Measurements from ENCODE around the gene P2RY12.
A peak's percentile ranks its signal among the peaks of the same experiment; 100 is the strongest.

P2RY12 gene

DNA sequence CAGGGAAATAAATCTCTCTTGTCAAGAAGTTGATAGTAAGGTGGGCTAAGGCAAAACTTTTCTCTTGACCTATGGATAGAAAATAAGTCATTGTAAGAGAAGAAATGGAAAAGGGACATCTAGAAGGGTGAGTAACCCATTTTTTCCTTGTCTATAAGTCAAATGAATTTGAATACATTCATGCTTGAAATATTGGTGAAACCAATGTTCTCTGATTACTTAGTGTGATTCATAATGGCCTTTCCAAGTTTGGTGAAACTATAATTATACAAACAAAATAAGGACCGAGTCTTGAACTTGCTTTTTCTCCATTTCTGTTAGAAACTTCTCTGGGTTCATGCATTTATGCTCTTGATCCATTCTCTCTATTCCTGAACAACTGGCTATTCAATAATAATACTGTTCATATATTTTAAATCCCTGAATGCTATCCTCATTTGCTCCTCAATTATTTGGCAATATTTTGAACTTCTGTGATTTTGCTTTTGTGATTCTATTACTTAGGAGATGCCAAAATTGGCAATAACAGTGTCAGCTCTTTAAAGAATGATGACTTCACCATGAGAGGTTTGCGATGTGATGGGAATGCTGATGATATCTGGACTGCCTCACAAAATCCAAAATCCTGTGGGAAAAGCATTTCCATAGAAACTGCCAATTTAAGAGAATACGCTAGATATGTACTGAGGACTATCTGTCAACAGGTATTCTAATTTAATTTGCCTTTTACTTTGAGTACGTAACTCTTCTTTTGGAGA lies 12.3 kb downstream of the P2RY12 start:
- Histone ChIP-seq H3K4me3 (ENCODE audit: low read length) (peak overlapping the region; percentile 28), H3K36me3 (ENCODE audit: control insufficient read depth, insufficient read depth, low read length, severe bottlenecking) (no peaks in the 10 kb centered on the region), H3K27me3 (replicated peaks; ENCODE audit: control insufficient read depth, insufficient read depth, low read length) (no peaks in the 10 kb centered on the region), H3K9me3 (ENCODE audit: control insufficient read depth, low read length) (no peaks in the 10 kb centered on the region), H3K9ac (ENCODE audit: low read length) (peak overlapping the region; percentile 21), H3K4me1 (ENCODE audit: control insufficient read depth, insufficient read depth, low read length) (peaks cover 25% of the 10 kb centered on the region)
- DNase-seq (ENCODE audit: low read depth): peak; percentile 32

DNA sequence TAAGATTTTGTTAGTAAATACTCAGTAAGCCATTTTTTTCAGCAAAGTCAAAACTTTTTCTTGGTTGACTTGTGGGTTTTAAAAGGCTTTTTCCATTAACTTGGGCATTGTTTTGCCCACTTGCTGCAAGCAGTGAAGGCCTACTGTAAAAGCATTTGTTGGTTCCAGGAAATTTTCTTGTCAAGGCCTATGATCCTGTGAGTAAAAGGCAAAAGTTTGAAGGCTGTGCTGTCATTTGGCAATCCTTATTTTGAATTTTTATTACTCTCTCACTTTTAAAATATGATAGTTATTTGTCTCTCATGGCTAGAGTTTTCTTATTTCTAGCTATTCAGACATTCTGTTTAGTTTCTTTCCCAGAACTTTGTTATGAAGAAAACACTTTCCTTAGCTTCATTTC lies 13.0 kb downstream of the P2RY12 start:
- DNase-seq (ENCODE audit: low read depth): peak; percentile 47

DNA sequence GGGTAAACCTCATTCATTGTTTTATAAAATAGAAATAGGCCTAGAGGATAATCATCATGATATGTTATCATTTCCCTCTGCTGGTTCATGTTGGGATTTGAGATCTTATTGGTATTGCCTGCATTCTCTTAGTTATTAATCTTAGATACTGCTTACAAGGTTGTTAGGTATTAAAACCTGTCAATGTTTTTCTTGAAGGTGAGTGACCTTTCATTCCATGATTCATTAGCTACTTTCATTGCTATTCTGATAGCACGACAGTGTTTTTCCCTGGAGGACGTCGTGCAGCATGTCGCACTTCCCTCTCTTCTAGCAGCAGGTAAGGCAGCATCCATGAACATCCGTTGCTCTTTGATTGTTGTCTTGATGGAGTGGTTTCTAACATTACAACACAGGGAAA lies 17.1 kb downstream of the P2RY12 start:
- DNase-seq (ENCODE audit: low read depth): no peak
- Histone ChIP-seq H3K4me1 (ENCODE audit: control insufficient read depth, insufficient read depth, low read length) (peaks cover 33% of the 10 kb centered on the region), H3K4me3 (ENCODE audit: low read length) (no peak overlapping the region)

More for the DNA sequence above, 13.0 kb downstream of the P2RY12 start:
- Histone ChIP-seq H3K9ac (ENCODE audit: low read length) (peak overlapping the region; percentile 21), H3K36me3 (ENCODE audit: control insufficient read depth, insufficient read depth, low read length, severe bottlenecking) (no peaks in the 10 kb centered on the region), H3K27me3 (replicated peaks; ENCODE audit: control insufficient read depth, insufficient read depth, low read length) (no peaks in the 10 kb centered on the region), H3K9me3 (ENCODE audit: control insufficient read depth, low read length) (no peaks in the 10 kb centered on the region), H3K4me1 (ENCODE audit: control insufficient read depth, insufficient read depth, low read length) (peaks cover 25% of the 10 kb centered on the region), H3K4me3 (ENCODE audit: low read length) (peak overlapping the region; percentile 28)

DNA sequence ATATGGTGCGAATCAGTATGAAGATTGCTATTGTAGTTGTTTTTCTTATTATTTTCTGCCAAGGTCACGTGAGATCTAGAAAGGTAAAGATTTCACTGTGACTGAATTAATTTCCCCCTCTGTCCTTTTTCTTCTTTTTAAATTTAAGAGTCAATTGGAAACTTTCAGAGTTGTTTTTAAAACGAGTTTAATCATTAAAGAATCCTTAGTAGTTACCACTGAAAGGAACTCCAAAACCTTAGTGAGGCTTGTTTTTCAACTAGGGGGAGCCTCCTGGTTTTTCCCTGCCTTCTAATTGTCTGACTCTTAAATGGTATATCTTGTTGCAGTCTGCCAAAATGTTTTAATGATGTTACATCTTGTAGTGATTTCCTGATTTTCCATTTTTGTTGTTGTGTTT lies 17.6 kb downstream of the P2RY12 start:
- no peaks in the 10 kb centered on the region for H3K27me3 ChIP-seq (replicated peaks; ENCODE audit: control insufficient read depth, insufficient read depth, low read length)
- H3K36me3 ChIP-seq (ENCODE audit: control insufficient read depth, insufficient read depth, low read length, severe bottlenecking): no peaks in the 10 kb centered on the region
- DNase-seq (ENCODE audit: low read depth): no peak
- H3K9me3 ChIP-seq (ENCODE audit: control insufficient read depth, low read length): no peaks in the 10 kb centered on the region
- H3K9ac ChIP-seq (ENCODE audit: low read length): no peak overlapping the region
- no peak overlapping the region for H3K4me3 ChIP-seq (ENCODE audit: low read length)
- peaks cover 33% of the 10 kb centered on the region for H3K4me1 ChIP-seq (ENCODE audit: control insufficient read depth, insufficient read depth, low read length)

More for the DNA sequence above, 17.1 kb downstream of the P2RY12 start:
- no peaks in the 10 kb centered on the region for H3K9me3 ChIP-seq (ENCODE audit: control insufficient read depth, low read length)
- no peak overlapping the region for H3K9ac ChIP-seq (ENCODE audit: low read length)
- no peaks in the 10 kb centered on the region for H3K27me3 ChIP-seq (replicated peaks; ENCODE audit: control insufficient read depth, insufficient read depth, low read length)
- H3K36me3 ChIP-seq (ENCODE audit: control insufficient read depth, insufficient read depth, low read length, severe bottlenecking): no peaks in the 10 kb centered on the region

DNA sequence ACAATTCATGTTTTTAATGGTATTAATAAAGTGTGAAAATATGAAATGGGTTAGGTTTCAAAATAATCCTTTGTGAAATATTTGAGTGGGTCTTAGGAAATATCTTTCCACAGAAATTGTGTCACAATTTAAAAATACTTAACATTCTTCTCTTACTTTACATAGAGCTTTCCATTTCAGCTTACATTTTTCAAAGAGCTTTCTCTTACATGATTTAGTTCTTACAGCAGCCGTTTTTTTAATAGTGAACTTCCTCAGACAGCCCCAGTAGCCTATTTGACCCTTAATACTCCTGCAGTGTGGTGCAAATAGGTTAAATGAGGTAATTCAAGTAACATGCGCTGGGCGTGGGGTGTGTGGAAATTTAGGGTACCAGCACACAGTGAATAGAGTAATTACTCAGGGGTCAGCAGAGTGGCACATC lies 21.8 kb downstream of the P2RY12 start:
- no peaks in the 10 kb centered on the region for H3K9me3 ChIP-seq (ENCODE audit: control insufficient read depth, low read length)
- H3K4me3 ChIP-seq (ENCODE audit: low read length): peak overlapping the region; percentile 49
- H3K27me3 ChIP-seq (replicated peaks; ENCODE audit: control insufficient read depth, insufficient read depth, low read length): no peaks in the 10 kb centered on the region
- peaks cover 34% of the 10 kb centered on the region for H3K4me1 ChIP-seq (ENCODE audit: control insufficient read depth, insufficient read depth, low read length)
- DNase-seq (ENCODE audit: low read depth): peak; percentile 70
- no peaks in the 10 kb centered on the region for H3K36me3 ChIP-seq (ENCODE audit: control insufficient read depth, insufficient read depth, low read length, severe bottlenecking)
- peak overlapping the region; percentile 69 for H3K9ac ChIP-seq (ENCODE audit: low read length)

DNA sequence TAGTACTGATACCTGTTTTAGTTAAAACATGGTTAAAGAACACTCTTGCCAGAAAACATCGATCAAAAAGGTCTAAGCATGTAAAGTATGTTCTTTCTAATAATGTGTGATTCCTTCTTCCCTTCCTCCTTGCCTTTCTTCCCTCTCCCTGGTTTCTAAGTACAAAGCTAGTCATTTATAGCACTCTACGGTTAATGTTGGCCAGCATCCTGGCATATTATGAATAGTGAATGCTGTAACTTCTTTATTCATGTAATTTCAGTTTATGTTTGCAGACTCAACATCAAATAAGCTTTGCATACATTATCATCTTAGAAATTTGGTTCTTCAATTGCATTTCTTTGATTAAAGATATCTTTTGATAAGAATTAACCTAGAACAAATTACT lies 27.1 kb downstream of the P2RY12 start:
- Histone ChIP-seq H3K36me3 (ENCODE audit: control insufficient read depth, insufficient read depth, low read length, severe bottlenecking) (no peaks in the 10 kb centered on the region), H3K9ac (ENCODE audit: low read length) (no peak overlapping the region), H3K9me3 (ENCODE audit: control insufficient read depth, low read length) (no peaks in the 10 kb centered on the region), H3K27me3 (replicated peaks; ENCODE audit: control insufficient read depth, insufficient read depth, low read length) (no peaks in the 10 kb centered on the region), H3K4me3 (ENCODE audit: low read length) (no peak overlapping the region), H3K4me1 (ENCODE audit: control insufficient read depth, insufficient read depth, low read length) (peaks cover 25% of the 10 kb centered on the region)
- DNase-seq (ENCODE audit: low read depth): no peak

DNA sequence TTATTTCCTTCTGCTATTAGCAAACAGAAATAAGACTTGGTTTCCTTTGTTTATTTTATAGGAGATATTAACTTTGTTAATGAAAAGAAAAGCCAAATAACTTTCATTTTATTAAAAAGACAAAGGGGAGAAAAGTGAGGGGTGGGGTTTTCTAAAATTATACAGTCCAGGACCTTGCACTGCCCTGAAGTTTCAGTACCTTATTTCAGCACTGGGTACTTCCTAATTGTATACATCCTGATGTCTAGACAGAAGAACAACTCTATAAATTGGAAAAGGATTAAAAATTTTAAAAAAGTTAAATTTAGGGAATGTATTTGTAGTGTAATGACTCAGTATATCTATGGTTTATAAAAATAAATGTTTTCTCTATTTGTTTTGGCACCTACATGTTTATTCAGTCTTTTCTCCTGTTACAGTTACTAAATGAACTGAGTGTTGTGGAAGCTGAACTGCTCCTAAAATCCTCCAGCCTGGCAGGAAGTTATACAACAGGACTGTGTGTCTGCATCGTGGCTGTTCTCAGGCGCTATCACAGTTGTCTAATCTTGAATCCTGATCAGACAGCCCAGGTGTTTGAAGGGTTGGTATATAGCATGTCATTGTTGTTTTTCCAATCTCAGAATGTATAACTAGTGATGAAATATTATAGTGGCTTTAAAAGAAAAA lies 27.6 kb downstream of the P2RY12 start:
- Histone ChIP-seq H3K27me3 (replicated peaks; ENCODE audit: control insufficient read depth, insufficient read depth, low read length) (no peaks in the 10 kb centered on the region), H3K4me3 (ENCODE audit: low read length) (no peak overlapping the region), H3K9ac (ENCODE audit: low read length) (no peak overlapping the region), H3K9me3 (ENCODE audit: control insufficient read depth, low read length) (no peaks in the 10 kb centered on the region), H3K4me1 (ENCODE audit: control insufficient read depth, insufficient read depth, low read length) (peaks cover 19% of the 10 kb centered on the region), H3K36me3 (ENCODE audit: control insufficient read depth, insufficient read depth, low read length, severe bottlenecking) (no peaks in the 10 kb centered on the region)
- peak; percentile 53 for DNase-seq (ENCODE audit: low read depth)

DNA sequence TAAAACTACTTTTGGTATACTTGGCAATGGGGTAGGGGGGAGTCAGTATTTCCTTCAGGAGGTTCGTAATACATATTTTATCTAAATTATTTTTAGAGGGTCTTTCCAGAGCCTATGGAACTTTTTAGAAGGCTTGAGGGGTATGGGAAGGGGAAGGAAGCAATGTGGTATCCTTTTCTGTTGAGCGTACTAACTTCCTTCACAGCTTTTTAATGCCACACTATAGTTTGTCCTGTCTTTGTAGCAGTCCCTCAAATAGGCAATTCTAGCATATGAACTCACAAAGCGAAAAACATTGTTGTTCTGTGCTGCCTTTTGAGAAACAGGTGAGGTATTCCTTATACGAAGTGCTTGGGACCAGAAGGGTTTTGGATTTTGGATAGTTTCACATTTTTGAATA lies 32.9 kb downstream of the P2RY12 start:
- Histone ChIP-seq H3K36me3 (ENCODE audit: control insufficient read depth, insufficient read depth, low read length, severe bottlenecking) (no peaks in the 10 kb centered on the region), H3K9ac (ENCODE audit: low read length) (no peak overlapping the region), H3K27me3 (replicated peaks; ENCODE audit: control insufficient read depth, insufficient read depth, low read length) (no peaks in the 10 kb centered on the region), H3K9me3 (ENCODE audit: control insufficient read depth, low read length) (no peaks in the 10 kb centered on the region), H3K4me1 (ENCODE audit: control insufficient read depth, insufficient read depth, low read length) (peaks cover 2% of the 10 kb centered on the region), H3K4me3 (ENCODE audit: low read length) (no peak overlapping the region)
- no peak for DNase-seq (ENCODE audit: low read depth)

DNA sequence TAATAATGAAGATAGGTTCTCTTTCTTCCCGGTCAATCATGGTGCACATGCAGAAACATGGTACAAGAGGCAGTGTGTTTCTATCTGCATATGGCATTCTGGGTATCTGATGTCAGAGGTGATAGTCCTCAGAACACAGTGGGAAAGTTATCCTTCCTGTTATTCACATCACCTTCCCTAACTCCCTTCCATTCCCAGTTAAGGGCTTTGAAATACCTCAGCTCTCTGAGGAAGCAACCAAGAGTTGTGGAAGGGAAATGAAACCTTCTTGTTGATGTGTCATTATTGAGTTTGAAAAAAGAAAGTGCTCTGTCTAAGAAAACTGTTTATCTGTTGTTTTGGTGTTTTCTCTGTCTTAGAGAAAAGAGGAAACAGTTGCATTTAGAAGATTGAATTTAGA lies 33.3 kb downstream of the P2RY12 start:
- Histone ChIP-seq H3K4me1 (ENCODE audit: control insufficient read depth, insufficient read depth, low read length) (peaks cover 6% of the 10 kb centered on the region), H3K4me3 (ENCODE audit: low read length) (no peak overlapping the region), H3K9me3 (ENCODE audit: control insufficient read depth, low read length) (no peaks in the 10 kb centered on the region), H3K9ac (ENCODE audit: low read length) (no peak overlapping the region), H3K36me3 (ENCODE audit: control insufficient read depth, insufficient read depth, low read length, severe bottlenecking) (no peaks in the 10 kb centered on the region), H3K27me3 (replicated peaks; ENCODE audit: control insufficient read depth, insufficient read depth, low read length) (no peaks in the 10 kb centered on the region)
- no peak for DNase-seq (ENCODE audit: low read depth)

DNA sequence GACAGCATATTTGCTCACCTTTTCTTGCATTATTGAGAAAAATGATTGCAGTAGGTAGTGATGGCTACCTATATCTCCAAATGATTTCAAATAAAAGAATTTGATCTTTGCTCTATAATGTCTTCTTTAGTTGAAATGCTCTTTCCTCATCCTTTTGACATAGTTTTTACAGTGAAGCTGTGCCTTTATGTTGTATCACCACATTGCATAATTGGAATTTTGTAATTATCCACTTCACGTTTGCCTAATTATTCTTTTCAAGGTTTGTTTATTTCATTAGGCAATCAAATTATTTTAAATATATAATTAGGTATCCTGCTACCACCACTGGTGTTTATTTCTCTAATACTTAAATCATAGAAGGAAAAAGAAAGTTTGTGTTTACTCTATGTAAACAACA lies 33.9 kb downstream of the P2RY12 start:
- DNase-seq (ENCODE audit: low read depth): no peak

DNA sequence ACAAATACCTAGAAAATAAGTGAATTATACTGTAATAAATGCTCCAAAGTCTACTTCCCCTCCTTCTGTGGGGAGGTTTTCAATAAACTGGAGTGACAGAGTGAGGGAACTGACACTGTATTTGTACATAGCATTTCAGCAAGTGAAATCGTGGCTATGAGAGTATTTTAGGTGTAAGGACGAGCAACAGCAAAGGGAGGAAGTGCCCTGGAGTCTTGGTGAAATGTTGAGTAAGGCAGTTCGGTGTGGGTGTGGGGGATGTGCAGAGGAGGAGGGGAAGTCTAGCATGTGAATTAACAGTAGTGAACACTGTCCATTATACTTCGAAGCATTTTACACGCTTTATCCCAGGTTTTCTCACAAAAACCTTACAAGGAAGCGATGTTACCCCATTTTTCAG lies 37.1 kb downstream of the P2RY12 start:
- Histone ChIP-seq H3K36me3 (ENCODE audit: control insufficient read depth, insufficient read depth, low read length, severe bottlenecking) (no peaks in the 10 kb centered on the region), H3K9ac (ENCODE audit: low read length) (no peak overlapping the region), H3K9me3 (ENCODE audit: control insufficient read depth, low read length) (no peaks in the 10 kb centered on the region), H3K27me3 (replicated peaks; ENCODE audit: control insufficient read depth, insufficient read depth, low read length) (no peaks in the 10 kb centered on the region), H3K4me3 (ENCODE audit: low read length) (no peak overlapping the region), H3K4me1 (ENCODE audit: control insufficient read depth, insufficient read depth, low read length) (peaks cover 13% of the 10 kb centered on the region)
- no peak for DNase-seq (ENCODE audit: low read depth)

More for the DNA sequence above, 33.9 kb downstream of the P2RY12 start:
- Histone ChIP-seq H3K4me3 (ENCODE audit: low read length) (no peak overlapping the region), H3K9ac (ENCODE audit: low read length) (no peak overlapping the region), H3K27me3 (replicated peaks; ENCODE audit: control insufficient read depth, insufficient read depth, low read length) (no peaks in the 10 kb centered on the region), H3K9me3 (ENCODE audit: control insufficient read depth, low read length) (no peaks in the 10 kb centered on the region), H3K4me1 (ENCODE audit: control insufficient read depth, insufficient read depth, low read length) (peaks cover 12% of the 10 kb centered on the region), H3K36me3 (ENCODE audit: control insufficient read depth, insufficient read depth, low read length, severe bottlenecking) (no peaks in the 10 kb centered on the region)

Data from adipocyte (in vitro differentiated cells).